Stimulated activated naive B cell treated with anti-CD40 and anti-IgM and Interleukin-4, amounts not matched to agents 10 μg/mL and 1 μg/mL and 100 μg/mL, for 72 hours (primary cell): ENCODE measurements around the gene SRRM1.
"Not testable (repeated sequence)": the region's sequence is repeated elsewhere in the genome, so short reads cannot be mapped to it uniquely, and the experiment has no call there.

Experiments
- ATAC-seq, 2 donors: fragments of 150-1000 bp; cut with Tn5 transposase; replicated peaks; 2 replicates each; pipeline ENCODE4 v1.10.0; 2021; ENCODE audit warnings: moderate library complexity in 1 of 2
- DNase-seq: peaks from one replicate; pipeline ENCODE4 v3.0.0; 2021
- H3K27ac Mint-ChIP-seq: one replicate; pipeline ENCODE4 v1.8.0; 2022; ENCODE audit warnings: mild to moderate bottlenecking, mixed read lengths
- H3K27me3 Mint-ChIP-seq, 2 donors: one replicate each; pipeline ENCODE4 v1.8.0; 2022; ENCODE audit warnings: mixed read lengths in 2 of 2
- H3K36me3 Mint-ChIP-seq, 2 donors: one replicate each; pipeline ENCODE4 v1.8.0; 2022; ENCODE audit warnings: mixed read lengths in 2 of 2, mild to moderate bottlenecking in 1 of 2
- H3K4me1 Mint-ChIP-seq, 2 donors: one replicate each; pipeline ENCODE4 v1.8.0; 2022; ENCODE audit warnings: mixed read lengths in 2 of 2, mild to moderate bottlenecking in 1 of 2
- H3K4me3 Mint-ChIP-seq, 2 donors: one replicate each; pipeline ENCODE4 v1.8.0; 2022; ENCODE audit warnings: mild to moderate bottlenecking in 2 of 2, mixed read lengths in 2 of 2, moderate library complexity in 1 of 2
- H3K9me3 Mint-ChIP-seq, 2 donors: one replicate each; pipeline ENCODE4 v1.8.0; 2022; ENCODE audit warnings: mixed read lengths in 2 of 2, mild to moderate bottlenecking in 1 of 2

SRRM1 gene

GRCh38 chr1:24659166-24659904 lies 16.2 kb downstream of the SRRM1 start:
- Mint-ChIP-seq H3K9me3 (no peaks in the 10 kb centered on the region), H3K36me3 (peaks cover 37 to 52% of the 10 kb centered on the region in 2 donors), H3K27me3 (no peaks in the 10 kb centered on the region), H3K27ac (no peak overlapping the region), H3K4me1 (peaks cover 10 to 43% of the 10 kb centered on the region in 2 donors), H3K4me3 (no peak overlapping the region)
- DNase-seq (no peak), ATAC-seq (no peak)

GRCh38 chr1:24659993-24660665 lies 17.0 kb downstream of the SRRM1 start:
- H3K36me3 Mint-ChIP-seq = peaks cover 31 to 47% of the 10 kb centered on the region in 2 donors
- peaks cover 7 to 35% of the 10 kb centered on the region in 2 donors for H3K4me1 Mint-ChIP-seq
- ATAC-seq (no peak), DNase-seq (no peak)
- H3K27me3 Mint-ChIP-seq = no peaks in the 10 kb centered on the region
- no peaks in the 10 kb centered on the region for H3K9me3 Mint-ChIP-seq
- H3K27ac Mint-ChIP-seq = no peak overlapping the region
- no peak overlapping the region for H3K4me3 Mint-ChIP-seq

- no peak for ATAC-seq
- H3K27me3 Mint-ChIP-seq = no peaks in the 10 kb centered on the region
Observed at GRCh38 chr1:24664507-24665033, 21.5 kb downstream of the SRRM1 start.

GRCh38 chr1:24666794-24667193 lies 23.7 kb downstream of the SRRM1 start:
- peaks cover 28 to 49% of the 10 kb centered on the region in 2 donors for H3K36me3 Mint-ChIP-seq

More at GRCh38 chr1:24664507-24665033, 21.5 kb downstream of the SRRM1 start:
- H3K36me3 Mint-ChIP-seq = peaks cover 27 to 40% of the 10 kb centered on the region in 2 donors
- no peak overlapping the region for H3K27ac Mint-ChIP-seq
- no peak overlapping the region for H3K4me3 Mint-ChIP-seq
- H3K4me1 Mint-ChIP-seq = peaks cover 1 to 4% of the 10 kb centered on the region in 2 donors
- no peaks in the 10 kb centered on the region for H3K9me3 Mint-ChIP-seq
- DNase-seq = no peak

GRCh38 chr1:24671372-24671771 lies 28.3 kb downstream of the SRRM1 start:
- peak overlapping the region; percentile 6 for H3K27ac Mint-ChIP-seq
- peaks cover 40 to 59% of the 10 kb centered on the region in 2 donors for H3K36me3 Mint-ChIP-seq

More at GRCh38 chr1:24666794-24667193, 23.7 kb downstream of the SRRM1 start:
- Mint-ChIP-seq H3K9me3 (no peaks in the 10 kb centered on the region), H3K27me3 (no peaks in the 10 kb centered on the region), H3K27ac (no peak overlapping the region), H3K4me3 (no peak overlapping the region), H3K4me1 (peaks cover 0 to 1% of the 10 kb centered on the region in 2 donors)
- ATAC-seq = no peak
- no peak for DNase-seq

GRCh38 chr1:24672686-24673085 lies 29.6 kb downstream of the SRRM1 start:
- not testable (repeated sequence) for H3K4me1 Mint-ChIP-seq, H3K4me3 Mint-ChIP-seq, ATAC-seq, DNase-seq, H3K27me3 Mint-ChIP-seq, H3K27ac Mint-ChIP-seq, H3K9me3 Mint-ChIP-seq
- H3K36me3 Mint-ChIP-seq = peaks cover 49 to 64% of the 10 kb centered on the region in 2 donors

More at GRCh38 chr1:24671372-24671771, 28.3 kb downstream of the SRRM1 start:
- ATAC-seq, H3K4me1 Mint-ChIP-seq, DNase-seq, H3K27me3 Mint-ChIP-seq, H3K9me3 Mint-ChIP-seq, H3K4me3 Mint-ChIP-seq: not testable (repeated sequence)

GRCh38 chr1:24673341-24673740 lies 30.2 kb downstream of the SRRM1 start:
- Mint-ChIP-seq H3K4me1 (peaks cover 3 to 7% of the 10 kb centered on the region in 2 donors), H3K9me3 (no peaks in the 10 kb centered on the region), H3K4me3 (no peak overlapping the region), H3K27ac (no peak overlapping the region), H3K27me3 (no peaks in the 10 kb centered on the region), H3K36me3 (peaks cover 47 to 64% of the 10 kb centered on the region in 2 donors)
- ATAC-seq (no peak), DNase-seq (no peak)

GRCh38 chr1:24678421-24678820 lies 35.3 kb downstream of the SRRM1 start:
- not testable (repeated sequence) for H3K27ac Mint-ChIP-seq, ATAC-seq, H3K4me3 Mint-ChIP-seq

GRCh38 chr1:24679725-24680124 lies 36.6 kb downstream of the SRRM1 start:
- Mint-ChIP-seq H3K27me3 (no peaks in the 10 kb centered on the region), H3K27ac (no peak overlapping the region), H3K9me3 (no peaks in the 10 kb centered on the region), H3K4me1 (peaks cover 5 to 7% of the 10 kb centered on the region in 2 donors), H3K4me3 (no peak overlapping the region), H3K36me3 (peaks cover 22 to 25% of the 10 kb centered on the region in 2 donors)
- ATAC-seq (no peak), DNase-seq (no peak)

More at GRCh38 chr1:24678421-24678820, 35.3 kb downstream of the SRRM1 start:
- H3K9me3 Mint-ChIP-seq, H3K27me3 Mint-ChIP-seq, DNase-seq, H3K4me1 Mint-ChIP-seq: not testable (repeated sequence)
- H3K36me3 Mint-ChIP-seq = peaks cover 24 to 32% of the 10 kb centered on the region in 2 donors

- Mint-ChIP-seq H3K36me3 (peaks cover 3 to 5% of the 10 kb centered on the region in 2 donors), H3K9me3 (no peaks in the 10 kb centered on the region), H3K27me3 (no peaks in the 10 kb centered on the region), H3K4me3 (no peak overlapping the region), H3K4me1 (peaks cover 6% of the 10 kb centered on the region in 2 donors), H3K27ac (no peak overlapping the region)
- ATAC-seq = no peak
- DNase-seq = no peak
Observed at GRCh38 chr1:24683713-24684162, 40.6 kb downstream of the SRRM1 start.

GRCh38 chr1:24688033-24688432 lies 44.9 kb downstream of the SRRM1 start:
- no peaks in the 10 kb centered on the region for H3K27me3 Mint-ChIP-seq
- H3K4me3 Mint-ChIP-seq = no peak overlapping the region
- DNase-seq (no peak), ATAC-seq (no peak)
- H3K36me3 Mint-ChIP-seq = no peaks in the 10 kb centered on the region
- H3K9me3 Mint-ChIP-seq = no peaks in the 10 kb centered on the region
- H3K27ac Mint-ChIP-seq = no peak overlapping the region
- peaks cover 8 to 14% of the 10 kb centered on the region in 2 donors for H3K4me1 Mint-ChIP-seq

GRCh38 chr1:24688621-24689195 lies 45.6 kb downstream of the SRRM1 start:
- Mint-ChIP-seq H3K27me3 (no peaks in the 10 kb centered on the region), H3K36me3 (no peaks in the 10 kb centered on the region), H3K9me3 (no peaks in the 10 kb centered on the region), H3K4me1 (peaks cover 8 to 19% of the 10 kb centered on the region in 2 donors), H3K4me3 (no peak overlapping the region), H3K27ac (peak overlapping the region; percentile 38)
- peak; percentile 58 for DNase-seq
- peak; percentile 96 to 97 for ATAC-seq

GRCh38 chr1:24691051-24691450 lies 47.9 kb downstream of the SRRM1 start:
- Mint-ChIP-seq H3K4me3 (no peak overlapping the region), H3K27me3 (no peaks in the 10 kb centered on the region), H3K36me3 (peaks cover 0 to 2% of the 10 kb centered on the region in 2 donors), H3K27ac (no peak overlapping the region), H3K9me3 (no peaks in the 10 kb centered on the region), H3K4me1 (peaks cover 22 to 43% of the 10 kb centered on the region in 2 donors)
- ATAC-seq (no peak), DNase-seq (no peak)

GRCh38 chr1:24692351-24692980 lies 49.4 kb downstream of the SRRM1 start:
- H3K9me3 Mint-ChIP-seq = peaks cover 0 to under 1% of the 10 kb centered on the region in 2 donors
- no peak overlapping the region for H3K4me3 Mint-ChIP-seq
- H3K36me3 Mint-ChIP-seq = peaks cover 0 to 2% of the 10 kb centered on the region in 2 donors
- peak overlapping the region; percentile 76 for H3K27ac Mint-ChIP-seq
- ATAC-seq = no peak
- H3K27me3 Mint-ChIP-seq = no peaks in the 10 kb centered on the region
- H3K4me1 Mint-ChIP-seq = peaks cover 26 to 48% of the 10 kb centered on the region in 2 donors
- DNase-seq = no peak
